DMS 273 treated with DMSO at 0.1 percent for 48 hours (cell line): ENCODE measurements around the gene SLC12A4.
"Not testable (repeated sequence)": the region's sequence is repeated elsewhere in the genome, so short reads cannot be mapped to it uniquely, and the experiment has no call there.

ENCODE experiments used
- DNase-seq: peaks from one replicate; lab custom pipeline; 2025; lab: John Stamatoyannopoulos, UW

The SLC12A4 gene

DNA sequence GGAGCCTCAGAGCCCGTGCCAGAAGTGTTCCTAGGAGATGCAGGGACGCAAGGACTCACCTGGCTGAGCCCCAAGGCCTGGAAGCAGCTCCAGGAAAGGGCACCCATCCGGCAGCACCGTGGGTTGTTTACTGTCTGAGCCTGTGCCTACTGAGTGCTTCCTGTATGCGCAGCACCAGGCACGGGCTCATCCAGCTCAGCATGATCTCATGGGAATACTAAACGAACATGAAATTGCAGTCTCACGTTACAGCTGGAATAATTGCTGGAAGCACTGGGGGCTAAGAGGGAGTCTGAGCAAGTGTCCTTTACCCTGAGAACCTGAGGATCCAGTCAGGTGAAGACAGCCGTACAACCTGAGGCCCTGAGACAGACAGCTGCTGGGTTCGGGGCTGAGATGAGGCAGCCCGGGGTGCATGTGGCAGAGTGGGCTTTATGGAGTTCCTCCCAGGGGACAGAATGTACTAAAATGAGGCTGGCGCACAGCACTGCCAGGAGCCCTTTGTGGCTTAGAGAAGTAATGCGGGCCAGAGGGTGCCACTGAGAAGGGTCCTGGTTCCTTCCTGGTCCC is 42.2 kb downstream of the SLC12A4 start:
- peak; percentile 47 for DNase-seq

DNA sequence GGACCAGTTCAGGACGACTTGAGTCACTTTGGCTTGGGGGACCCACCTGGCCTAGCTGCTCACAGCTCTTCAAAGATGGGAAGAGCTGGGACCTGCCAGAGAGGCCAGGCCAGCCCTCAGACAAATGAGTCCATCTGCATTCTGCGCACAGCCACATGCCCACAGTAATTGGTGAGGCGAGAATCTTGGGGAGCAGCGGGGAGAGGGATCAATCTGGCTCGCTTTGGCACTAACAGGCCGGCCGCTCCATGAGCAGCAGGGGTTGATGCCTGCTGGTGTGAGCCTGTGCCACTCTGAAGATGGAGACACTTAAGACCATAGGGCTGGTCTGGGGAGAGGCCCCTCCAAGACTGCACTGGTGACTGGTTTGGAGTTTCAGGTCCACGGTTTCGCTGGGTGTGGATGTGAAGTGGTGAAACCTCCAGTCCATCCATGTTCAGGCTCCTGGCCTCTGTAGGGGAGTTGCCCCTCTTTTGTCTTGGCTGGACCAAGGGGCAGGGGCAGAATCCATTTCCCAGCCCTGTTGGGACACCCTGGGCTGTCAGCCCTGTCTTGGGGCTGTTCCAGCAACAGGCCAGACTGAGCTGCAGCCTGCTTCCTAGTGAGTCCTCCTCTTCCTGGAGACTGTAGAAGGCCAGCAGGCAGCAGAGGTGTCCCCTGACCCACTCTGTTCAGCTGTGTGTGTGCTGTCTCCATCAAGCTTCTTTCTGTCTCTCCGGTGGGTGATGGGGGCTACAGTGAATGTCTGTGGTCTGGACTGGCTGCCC is 44.1 kb downstream of the SLC12A4 start:
- DNase-seq = no peak

DNA sequence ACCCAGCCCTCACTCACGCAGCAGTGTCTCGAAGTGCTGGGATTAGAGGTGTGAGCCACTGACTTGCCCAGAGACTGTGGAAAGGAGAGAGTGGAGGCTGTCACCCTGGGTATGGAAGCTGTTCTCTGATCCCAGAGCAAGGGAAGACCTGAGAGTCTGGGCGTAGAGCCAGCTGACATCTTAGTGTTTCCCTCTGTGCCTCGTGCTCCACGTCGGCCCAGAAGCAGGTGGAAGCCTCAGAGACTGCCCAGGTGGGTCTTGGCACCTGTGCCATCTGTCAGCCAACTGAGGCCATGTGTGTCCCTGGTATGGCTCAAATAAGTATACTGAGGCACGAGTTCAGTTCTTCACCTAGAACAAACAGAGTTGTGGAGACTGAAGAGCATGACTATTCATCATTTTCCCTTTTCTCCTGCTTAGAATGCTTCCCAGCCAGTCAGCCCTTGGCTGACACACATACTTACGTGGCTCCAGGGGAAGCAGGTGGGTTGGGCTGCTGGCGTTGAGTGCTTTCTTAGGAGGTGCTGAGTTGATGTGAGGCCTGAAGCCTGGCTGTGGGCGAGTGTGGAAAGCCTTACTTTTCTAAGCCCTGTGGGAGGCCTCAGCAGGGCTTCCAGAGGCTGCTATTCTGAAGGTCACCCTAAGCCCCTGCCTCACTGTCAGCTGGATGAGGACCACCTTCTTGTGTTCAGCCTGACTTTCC is 44.9 kb downstream of the SLC12A4 start:
- DNase-seq = no peak

DNA sequence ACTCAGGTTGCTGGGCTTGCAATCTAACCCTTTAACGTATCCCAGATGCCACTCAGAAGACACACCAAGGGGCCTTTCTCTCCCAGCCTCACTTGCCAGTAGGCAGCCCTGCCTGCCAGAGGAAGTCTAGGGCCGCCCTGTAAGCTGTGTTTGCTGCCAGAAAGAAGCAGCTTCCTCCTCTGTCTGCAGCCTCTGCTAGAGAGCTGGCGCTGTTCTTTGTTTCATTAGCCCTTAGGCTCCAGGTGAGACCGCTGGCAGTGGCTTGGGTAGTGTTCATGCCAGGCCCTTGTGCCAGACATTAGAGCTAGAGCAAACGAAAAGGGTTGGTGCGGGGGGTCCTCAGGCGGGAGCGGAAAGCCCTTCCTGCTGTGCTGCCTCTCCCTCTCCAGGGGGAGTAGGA is 45.7 kb downstream of the SLC12A4 start:
- no peak for DNase-seq

DNA sequence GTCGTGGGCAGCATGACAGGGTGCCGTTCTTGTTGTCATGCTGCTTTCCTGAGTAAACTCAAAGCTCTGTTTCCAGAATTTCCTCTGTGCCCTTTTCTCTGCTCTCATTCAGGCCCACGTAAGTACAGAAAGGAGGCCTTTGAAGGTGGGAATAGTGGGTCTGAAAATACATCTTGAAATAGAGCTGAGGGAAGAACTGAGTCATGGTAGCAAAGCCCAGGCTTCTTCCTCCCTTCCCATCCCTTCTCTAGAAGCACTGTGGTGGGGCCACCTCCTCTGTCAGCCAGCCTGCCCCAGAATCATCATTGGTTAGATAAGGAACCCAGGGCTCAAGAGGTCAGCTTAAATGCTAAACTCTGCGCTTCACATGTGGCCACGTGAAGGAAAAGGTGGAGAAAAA is 46.2 kb downstream of the SLC12A4 start:
- no peak for DNase-seq

DNA sequence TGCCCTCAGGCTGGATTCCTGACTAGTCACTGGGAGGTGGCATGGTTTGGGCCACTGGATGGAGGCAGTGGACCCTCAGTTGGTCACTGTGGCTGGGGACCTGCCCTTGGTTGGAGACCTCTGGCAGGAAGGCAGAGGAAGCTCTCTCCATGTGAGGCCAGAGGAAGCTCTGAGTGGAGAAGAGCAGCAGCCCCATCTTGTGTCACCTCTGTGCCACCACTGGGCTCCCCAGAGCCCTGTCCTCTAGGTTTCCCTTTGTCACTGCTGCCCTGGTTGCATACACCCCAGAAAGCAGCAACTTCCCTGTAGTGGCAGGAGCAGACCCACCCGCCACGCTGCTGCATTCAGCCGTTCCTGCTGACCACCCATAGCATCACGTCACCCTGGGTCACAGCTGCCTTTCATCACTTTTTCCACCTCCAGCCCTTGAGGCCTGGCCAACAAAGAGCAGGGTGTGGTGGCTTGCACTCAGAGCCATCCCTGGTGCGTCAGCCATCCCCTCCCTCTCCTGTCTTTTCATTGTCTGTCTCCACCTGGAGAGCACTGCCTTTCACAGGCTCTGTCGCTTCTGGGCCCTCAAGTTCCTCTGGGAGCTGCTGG is 48.7 kb downstream of the SLC12A4 start:
- no peak for DNase-seq

DNA sequence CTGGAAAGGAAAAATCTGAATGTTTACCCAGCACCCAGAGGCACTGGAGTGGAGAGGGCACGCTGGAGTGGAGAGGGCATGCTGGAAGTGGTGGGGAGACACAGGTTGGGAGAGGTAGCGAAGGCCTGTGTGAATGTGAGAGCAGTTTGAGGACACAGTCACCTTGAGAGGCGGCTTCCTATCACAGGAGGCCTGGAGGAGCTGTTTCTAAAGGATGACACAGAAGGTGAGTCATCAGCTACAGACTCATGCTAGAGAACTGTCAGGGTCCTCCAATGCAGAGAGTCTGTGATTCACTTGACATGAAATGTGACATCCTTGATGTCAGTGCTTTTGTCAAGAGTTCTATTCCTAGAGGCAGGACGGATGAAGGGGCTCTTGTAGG is 50.6 kb downstream of the SLC12A4 start:
- no peak for DNase-seq

DNA sequence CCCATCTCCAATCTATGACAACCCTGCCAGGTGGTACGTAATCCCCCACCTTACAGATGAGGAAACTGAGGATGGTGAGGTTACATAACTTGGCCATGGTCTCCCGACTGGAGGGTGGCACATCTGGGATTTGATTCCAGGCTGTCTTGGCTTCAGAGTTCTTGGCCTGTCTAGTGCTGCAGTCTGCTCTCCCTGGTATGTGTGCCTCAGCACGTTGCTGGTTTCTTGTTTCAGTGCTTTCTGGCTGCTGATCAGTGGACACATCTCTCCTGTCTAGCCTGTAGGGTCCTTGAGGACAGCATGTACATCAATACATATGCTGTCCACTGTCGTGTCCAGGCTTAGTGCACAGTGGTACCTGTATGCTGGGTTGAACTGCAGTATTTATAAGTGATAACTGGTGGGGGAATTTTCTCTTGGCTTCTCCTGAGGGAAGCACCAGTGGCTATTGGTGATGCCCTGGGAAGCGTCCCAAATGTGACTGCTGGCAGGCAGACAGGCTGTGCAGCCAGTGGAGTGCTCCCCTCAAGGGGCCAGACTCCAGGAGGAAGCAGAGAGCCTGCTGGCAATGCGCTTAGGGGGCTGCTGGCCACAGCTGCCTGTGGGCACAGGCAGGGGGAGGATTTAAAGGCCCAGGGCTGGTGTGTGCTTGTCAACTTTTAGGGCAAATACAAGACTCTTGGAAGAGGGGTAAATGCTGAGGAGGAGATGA is 51.1 kb downstream of the SLC12A4 start:
- DNase-seq = no peak

DNA sequence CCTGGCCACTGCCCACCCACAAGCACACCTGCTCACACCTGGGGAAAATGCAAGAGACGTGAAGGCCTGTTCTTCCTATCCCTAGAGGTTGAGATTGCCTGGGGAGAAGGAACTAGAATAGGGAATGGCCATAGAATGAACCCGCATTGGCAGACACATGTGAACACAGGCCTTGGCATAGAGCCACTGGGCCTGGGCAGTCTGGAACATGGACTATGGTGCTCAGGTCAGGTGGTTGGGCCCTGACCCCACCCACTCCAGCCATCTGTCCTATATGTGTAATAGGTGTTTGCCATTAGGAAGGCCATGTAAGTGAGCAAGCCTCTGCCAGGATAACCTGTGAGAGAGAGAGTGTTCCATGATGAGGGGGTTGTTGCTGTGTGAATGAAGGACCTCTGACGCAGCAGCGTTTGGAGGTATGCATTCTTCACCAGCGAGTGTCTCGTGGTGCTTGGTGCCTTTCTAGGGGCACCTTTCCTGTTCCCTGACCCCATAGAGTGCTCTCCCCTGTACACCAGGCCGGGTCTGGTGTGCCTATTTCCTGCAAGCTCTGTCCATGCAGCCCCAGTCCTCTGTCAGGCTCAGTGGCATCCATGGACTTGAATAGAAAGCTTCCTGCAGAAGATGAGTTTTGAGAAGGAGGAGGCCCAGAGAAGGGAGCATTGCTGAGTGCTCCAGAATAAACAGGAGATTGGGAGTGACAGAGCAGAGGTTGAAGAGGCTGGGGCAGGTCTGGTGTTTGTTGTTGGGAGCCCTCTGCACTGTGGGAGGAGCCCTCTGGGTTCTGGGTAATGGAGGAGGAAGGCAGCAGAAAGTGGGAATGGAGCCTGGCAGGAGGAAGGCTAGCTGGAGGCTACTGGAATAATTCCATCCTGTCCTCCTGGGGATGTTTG is 52.4 kb downstream of the SLC12A4 start:
- no peak for DNase-seq

DNA sequence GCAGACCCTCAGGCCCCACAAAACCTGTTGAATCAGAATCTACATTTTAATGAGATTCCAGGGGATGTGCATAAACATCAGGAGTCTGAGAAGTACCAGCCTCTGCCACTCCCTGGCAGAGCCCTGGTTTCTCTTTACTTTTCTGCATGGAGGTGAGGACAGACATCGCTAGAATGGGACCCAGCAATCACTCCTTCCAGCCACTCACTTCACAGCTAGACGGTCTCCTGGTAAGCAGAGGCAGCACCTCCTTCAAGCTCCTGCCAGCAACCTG is 53.0 kb downstream of the SLC12A4 start:
- DNase-seq = not testable (repeated sequence)

DNA sequence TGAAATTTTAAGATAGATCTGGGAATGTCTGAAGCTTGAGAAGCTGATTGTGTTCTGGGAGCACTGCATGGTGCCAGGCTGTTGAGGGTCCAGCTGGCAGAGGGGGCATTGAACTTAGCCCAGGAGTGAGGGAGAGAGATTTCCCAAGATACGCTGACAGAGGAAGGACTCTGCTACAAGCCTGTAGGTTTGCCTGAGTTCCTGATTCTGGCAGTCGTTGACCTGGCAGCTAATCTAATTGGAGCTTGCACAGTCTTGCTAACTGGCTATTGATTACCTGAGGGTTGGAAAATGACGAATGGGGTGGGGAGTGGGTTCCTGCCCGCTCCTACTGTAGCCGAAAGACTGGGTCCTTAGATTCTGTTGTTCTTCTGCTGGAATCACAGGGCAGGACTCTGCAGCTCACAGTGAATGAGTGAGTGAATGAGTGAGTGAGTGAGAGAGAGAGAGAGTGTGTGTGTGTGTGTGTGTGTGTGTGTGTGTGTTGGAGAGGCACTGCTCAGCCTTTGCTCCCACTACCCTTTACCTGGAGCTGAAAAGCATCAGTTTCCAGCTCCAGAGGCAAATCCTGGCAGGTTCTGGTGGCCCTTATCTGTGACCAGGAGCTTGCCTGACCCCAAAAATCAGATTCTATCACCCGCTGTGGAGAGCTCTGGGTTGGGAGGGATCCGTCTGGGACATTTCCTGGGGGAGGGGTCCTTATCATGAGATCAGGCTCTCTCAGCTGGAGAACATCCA is 53.5 kb downstream of the SLC12A4 start:
- no peak for DNase-seq

DNA sequence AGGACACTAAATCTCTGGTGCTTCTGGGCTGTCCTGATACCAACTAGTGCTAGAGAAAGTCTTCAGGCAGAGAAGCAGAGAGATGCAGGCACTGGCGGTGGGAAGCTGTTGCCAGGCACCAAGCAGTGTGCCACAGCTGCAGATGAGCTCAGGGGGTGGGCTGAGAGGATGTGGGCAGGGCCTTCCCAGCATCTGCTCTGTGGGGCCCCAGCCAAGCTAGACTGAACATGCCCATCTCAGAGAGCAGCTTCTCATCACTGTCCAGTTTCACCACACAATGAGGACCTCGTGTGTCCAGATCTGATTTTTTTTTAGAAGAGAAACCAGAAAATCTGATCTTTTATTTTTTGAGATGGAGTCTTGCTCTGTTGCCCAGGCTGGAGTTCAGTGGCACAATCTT is 58.3 kb downstream of the SLC12A4 start:
- peak; percentile 68 for DNase-seq

DNA sequence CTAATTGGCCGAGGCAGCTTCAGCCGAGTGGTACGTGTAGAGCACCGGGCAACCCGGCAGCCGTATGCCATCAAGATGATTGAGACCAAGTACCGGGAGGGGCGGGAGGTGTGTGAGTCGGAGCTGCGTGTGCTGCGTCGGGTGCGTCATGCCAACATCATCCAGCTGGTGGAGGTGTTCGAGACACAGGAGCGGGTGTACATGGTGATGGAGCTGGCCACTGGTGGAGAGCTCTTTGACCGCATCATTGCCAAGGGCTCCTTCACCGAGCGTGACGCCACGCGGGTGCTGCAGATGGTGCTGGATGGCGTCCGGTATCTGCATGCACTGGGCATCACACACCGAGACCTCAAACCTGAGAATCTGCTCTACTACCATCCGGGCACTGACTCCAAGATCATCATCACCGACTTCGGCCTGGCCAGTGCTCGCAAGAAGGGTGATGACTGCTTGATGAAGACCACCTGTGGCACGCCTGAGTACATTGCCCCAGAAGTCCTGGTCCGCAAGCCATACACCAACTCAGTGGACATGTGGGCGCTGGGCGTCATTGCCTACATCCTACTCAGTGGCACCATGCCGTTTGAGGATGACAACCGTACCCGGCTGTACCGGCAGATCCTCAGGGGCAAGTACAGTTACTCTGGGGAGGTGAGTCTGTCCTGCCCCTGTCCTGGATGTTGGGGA is 59.2 kb downstream of the SLC12A4 start:
- DNase-seq = no peak

DNA sequence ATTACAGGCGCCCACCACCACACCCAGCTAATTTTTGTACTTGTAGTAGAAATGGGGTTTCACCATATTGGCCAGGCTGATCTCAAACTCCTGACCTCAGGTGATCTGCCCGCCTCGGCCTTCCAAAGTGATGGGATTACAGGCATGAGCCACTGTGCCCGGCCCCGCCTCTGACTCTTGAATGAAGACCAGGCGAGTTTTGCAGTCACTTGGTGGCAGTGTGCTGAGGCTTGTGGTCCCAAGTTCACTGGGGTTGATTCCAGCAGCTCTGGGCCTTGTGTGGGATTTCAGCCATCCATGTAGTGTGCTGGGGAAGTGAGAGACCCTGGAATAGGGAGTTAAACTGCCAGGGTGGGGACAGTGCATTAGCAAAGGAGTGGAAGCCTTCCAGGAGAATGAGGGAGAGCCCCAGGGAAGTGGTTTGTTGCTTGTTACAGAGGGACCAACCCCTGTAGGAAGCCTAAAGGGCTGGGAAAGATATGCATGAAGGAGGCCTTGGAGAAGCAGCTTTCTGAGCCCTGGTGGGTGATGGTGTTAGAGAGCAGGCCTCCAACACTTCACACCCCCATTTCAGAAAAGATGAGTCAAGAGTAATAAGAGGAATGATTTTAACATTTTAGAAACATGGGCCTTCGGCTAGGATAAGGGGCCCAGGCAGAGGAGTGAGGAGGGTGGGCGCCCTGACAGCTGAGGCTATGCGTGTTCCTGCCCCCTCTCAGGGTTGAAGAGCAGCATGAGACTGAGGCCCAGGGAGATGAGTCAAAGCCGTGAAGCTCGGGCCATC is 60.8 kb downstream of the SLC12A4 start:
- DNase-seq = no peak

DNA sequence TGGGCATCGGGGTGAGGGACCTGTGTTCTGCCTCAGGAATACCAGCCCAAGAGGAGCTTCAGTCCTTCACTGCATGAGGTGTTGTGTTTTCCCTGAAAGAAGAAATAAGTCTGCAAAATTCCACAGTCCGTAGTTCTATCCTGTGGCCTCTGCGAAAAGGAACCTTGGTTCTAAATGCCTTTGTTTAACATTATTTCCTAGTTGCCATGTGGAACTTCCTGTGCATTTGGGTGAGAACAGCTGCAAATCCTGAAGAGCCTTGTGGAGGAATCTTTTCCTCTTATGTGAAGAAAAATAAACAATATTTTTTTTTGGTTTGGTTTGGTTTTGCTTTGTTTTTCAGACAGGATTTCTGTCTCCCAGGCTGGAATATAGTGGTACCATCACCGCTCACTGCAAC is 65.6 kb downstream of the SLC12A4 start:
- no peak for DNase-seq

DNA sequence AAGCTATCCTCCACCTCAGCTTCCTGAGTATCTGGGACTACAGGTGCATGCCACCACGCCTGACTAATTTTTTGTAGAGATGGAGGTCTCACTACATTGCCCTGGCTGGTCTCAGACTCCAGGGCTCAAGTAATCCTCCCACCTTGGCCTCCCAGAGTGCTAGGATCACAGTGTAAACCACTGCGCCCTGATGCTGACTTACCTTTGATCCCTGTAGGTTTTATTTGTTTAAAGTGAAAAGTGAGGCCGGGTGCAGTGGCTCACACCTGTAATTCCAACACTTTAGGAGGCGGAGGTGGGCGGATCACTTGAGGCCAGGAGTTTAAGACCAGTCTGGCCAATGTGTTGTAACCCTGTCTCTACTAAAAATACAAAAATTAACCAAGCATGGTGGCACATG is 66.7 kb downstream of the SLC12A4 start:
- DNase-seq = no peak

DNA sequence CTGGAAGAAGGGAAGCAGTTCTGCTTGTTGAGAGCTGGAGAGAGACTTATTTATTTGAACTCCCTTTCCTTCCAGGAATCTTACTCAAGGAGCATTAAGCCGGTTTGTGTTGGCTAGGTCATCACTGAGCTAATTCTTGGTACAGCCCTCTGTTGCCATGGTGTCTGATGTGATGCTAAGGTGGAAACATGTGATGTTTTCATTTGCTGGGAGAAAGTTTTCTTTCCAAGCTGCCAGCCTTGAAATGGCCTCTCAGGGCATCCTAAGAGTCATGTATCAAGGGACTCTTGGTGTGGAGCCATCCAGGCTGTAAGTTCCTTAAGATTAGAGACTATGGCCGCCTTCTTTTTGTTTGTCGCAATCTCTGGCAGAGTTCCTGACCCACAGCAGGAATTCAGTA is 71.2 kb downstream of the SLC12A4 start:
- DNase-seq = no peak

DNA sequence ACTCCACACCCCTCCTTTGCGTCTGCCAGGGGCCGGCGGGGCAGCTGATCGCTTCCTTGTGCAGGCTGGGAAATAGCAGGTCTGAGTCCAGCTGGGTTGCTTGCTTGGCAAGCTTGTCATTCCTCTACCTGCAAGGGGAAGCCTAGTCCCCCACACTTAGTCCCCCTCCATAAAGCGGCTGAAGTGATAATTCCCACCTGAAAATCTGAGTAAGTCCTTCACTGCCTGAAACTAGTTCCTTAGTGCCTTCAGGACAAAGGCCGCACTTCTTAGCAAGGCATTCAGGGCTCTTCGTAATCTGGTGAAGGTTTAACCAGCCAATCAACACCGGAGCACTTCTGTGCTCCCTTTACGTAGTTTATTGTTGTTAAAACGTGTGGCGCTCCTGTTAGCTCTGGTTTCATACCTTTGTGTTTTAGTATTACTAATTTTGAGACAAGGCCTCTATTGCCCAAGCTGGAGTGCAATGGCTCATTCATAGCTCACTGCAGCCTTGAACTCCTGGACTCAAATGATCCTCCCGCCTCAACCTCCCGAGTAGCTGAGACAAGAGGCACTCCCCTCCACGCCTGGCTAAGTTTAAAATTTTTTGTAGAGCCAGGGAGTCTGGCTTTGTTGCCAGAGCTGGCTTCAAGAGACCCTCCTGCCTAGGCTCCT is 74.6 kb downstream of the SLC12A4 start:
- DNase-seq = no peak
